K562 (cell line): ENCODE results near the gene C1orf56. TPM values are rescaled to one million over a fixed set of nuclear protein-coding genes. Genes with fewer than 3 reads are reported as not detected.

Source experiments
- BCOR ChIP-seq: fragments of 450-650 bp; IDR thresholded peaks from 2 replicates; pipeline ENCODE4 v1.6.1; 2016
- BRD4 ChIP-seq: fragments of 200-600 bp; sonication (generic); IDR thresholded peaks from 2 replicates; pipeline ENCODE4 v1.6.1; 2017; ENCODE audit warnings: inconsistent platforms
- DIDO1 ChIP-seq: fragments of 450-650 bp; IDR thresholded peaks from 2 replicates; pipeline ENCODE4 v1.6.1; 2016; ENCODE audit warnings: low read depth, missing biosample characterization, missing genetic modification characterization
- FOXP1 ChIP-seq: sonication (generic); formaldehyde crosslinking; IDR thresholded peaks from 2 replicates; pipeline ENCODE4 v1.8.0; 2022; ENCODE audit warnings: mild to moderate bottlenecking, missing genetic modification reagents
- HLTF ChIP-seq: fragments of 450-650 bp; IDR thresholded peaks from 2 replicates; pipeline ENCODE4 v1.6.1; 2016
- NR2F6 ChIP-seq: fragments of 450-650 bp; formaldehyde crosslinking; IDR thresholded peaks from 2 replicates; pipeline ENCODE4 v1.4.0; 2020; ENCODE audit warnings: mild to moderate bottlenecking
- PCBP2 ChIP-seq: fragments of 200-400 bp; formaldehyde crosslinking; IDR thresholded peaks from 2 replicates; pipeline ENCODE4 v1.6.1; 2018; ENCODE audit warnings: low read length, low read depth, mild to moderate bottlenecking, moderate library complexity; ENCODE audit not compliant: poor library complexity, severe bottlenecking
- POLR3A ChIP-seq: IDR thresholded peaks from 2 replicates; pipeline ENCODE4 v1.6.1; 2011; ENCODE audit warnings: borderline replicate concordance, mild to moderate bottlenecking, moderate library complexity; ENCODE audit not compliant: insufficient read length, insufficient read depth; ENCODE audit errors: extremely low read depth
- SAP30 ChIP-seq: fragments of 200-600 bp; sonication (generic); IDR thresholded peaks from 2 replicates; pipeline ENCODE4 v1.6.1; 2012; ENCODE audit warnings: borderline replicate concordance, low read depth, mild to moderate bottlenecking, moderate library complexity, low read length, control low read depth, inconsistent platforms; ENCODE audit not compliant: insufficient read depth, poor library complexity, severe bottlenecking
- SMC3 ChIP-seq: conservative IDR thresholded peaks from 2 replicates; pipeline ENCODE4 v1.6.1; 2011; ENCODE audit warnings: low read depth, low read length, improper control_type of control experiment; ENCODE audit not compliant: insufficient read depth
- SP1 ChIP-seq: sonication (generic); formaldehyde crosslinking; IDR thresholded peaks from 2 replicates; pipeline ENCODE4 v1.8.1; 2022; ENCODE audit warnings: mild to moderate bottlenecking, missing genetic modification reagents
- SRSF1 ChIP-seq: fragments of 200-400 bp; formaldehyde crosslinking; IDR thresholded peaks from 2 replicates; pipeline ENCODE4 v1.6.1; 2017; ENCODE audit warnings: mild to moderate bottlenecking, low read depth, low read length, moderate library complexity
- TBL1XR1 ChIP-seq, 2 experiments: IDR thresholded peaks; 2 replicates each; pipeline ENCODE4 v1.6.1; 2012; ENCODE audit warnings: improper control_type of control experiment in 2 of 2, low read length in 2 of 2, mild to moderate bottlenecking in 1 of 2
- U2AF2 ChIP-seq: fragments of 200-400 bp; formaldehyde crosslinking; optimal IDR thresholded peaks from 2 replicates; pipeline ENCODE3; 2017; ENCODE audit warnings: low read depth, mild to moderate bottlenecking, low read length
- ZNF143 ChIP-seq: sonication (generic); formaldehyde crosslinking; IDR thresholded peaks from 2 replicates; pipeline ENCODE4 v1.9.0; 2022; ENCODE audit warnings: mild to moderate bottlenecking, missing genetic modification reagents
- ZNF444 ChIP-seq: fragments of 250-450 bp; sonication (Bioruptor Pico); IDR thresholded peaks from 2 replicates; pipeline ENCODE4 v1.4.0; 2020; ENCODE audit warnings: mild to moderate bottlenecking, moderate library complexity
- ZNF584 ChIP-seq: fragments of 200-800 bp; sonication (Bioruptor generic); IDR thresholded peaks from 2 replicates; pipeline ENCODE4 v1.6.1; 2016; ENCODE audit warnings: low read depth, mild to moderate bottlenecking, missing genetic modification characterization, missing compliant biosample characterization
- polyA plus RNA-seq, 8 experiments: library from polyadenylated mRNA; depleted of rRNA in 4 of 8; stranded (reverse) in 5 of 8; unstranded in 3 of 8; fragments of >200 nt; fragmentation: Nextera tagmentation in 2 of 8; fragmentation: Illumina TruSeq in 1 of 8; extraction: Ambion mirVana in 2 of 8; extraction: Trizol in 1 of 8; gene quantifications; 2 replicates each; pipeline versions ENCODE4 v1.2.1 to v1.2.3, GENCODE V29; 2011 to 2014; ENCODE audit warnings: inconsistent platforms in 1 of 8, missing spikeins in 1 of 8
- total RNA-seq, 7 experiments: library from RNA; depleted of rRNA in 6 of 7; stranded (reverse); fragments of >200 nt in 6 of 7; fragmentation: Illumina TruSeq in 2 of 7; extraction: Trizol in 2 of 7; gene quantifications; 2 replicates each; pipeline versions ENCODE4 v1.2.1 to v1.2.3, GENCODE V29; 2011 to 2021; ENCODE audit warnings: low replicate concordance in 1 of 7
- TF ChIP-seq, protein P1 (sequence below): fragments of 150-350 bp; conservative IDR thresholded peaks from 2 replicates; pipeline ENCODE4 v1.6.1; 2014; ENCODE audit warnings: low read length
- TF ChIP-seq, protein P2 (sequence below): fragments of 450-650 bp; conservative IDR thresholded peaks from 2 replicates; pipeline ENCODE4 v1.6.1; 2016; ENCODE audit warnings: missing genetic modification characterization, low read depth, mild to moderate bottlenecking, missing compliant biosample characterization, moderate library complexity
- TF ChIP-seq, protein P3 (sequence below): sonication (generic); formaldehyde crosslinking; IDR thresholded peaks from 2 replicates; pipeline ENCODE4 v1.8.0; 2022; ENCODE audit warnings: missing genetic modification reagents, mild to moderate bottlenecking, borderline replicate concordance
- TF ChIP-seq, protein P4 (sequence below): sonication (generic); formaldehyde crosslinking; IDR thresholded peaks from 2 replicates; pipeline ENCODE4 v1.8.0; 2023; ENCODE audit warnings: mild to moderate bottlenecking, missing genetic modification reagents

Gene C1orf56
- total and polyA plus RNA-seq, 9 of the 15 experiments (the other 6 are each of a cell fraction or from before 2014, with no cell fraction given), result 0.18 to 15.7 (median 1.1) TPM

DNA sequence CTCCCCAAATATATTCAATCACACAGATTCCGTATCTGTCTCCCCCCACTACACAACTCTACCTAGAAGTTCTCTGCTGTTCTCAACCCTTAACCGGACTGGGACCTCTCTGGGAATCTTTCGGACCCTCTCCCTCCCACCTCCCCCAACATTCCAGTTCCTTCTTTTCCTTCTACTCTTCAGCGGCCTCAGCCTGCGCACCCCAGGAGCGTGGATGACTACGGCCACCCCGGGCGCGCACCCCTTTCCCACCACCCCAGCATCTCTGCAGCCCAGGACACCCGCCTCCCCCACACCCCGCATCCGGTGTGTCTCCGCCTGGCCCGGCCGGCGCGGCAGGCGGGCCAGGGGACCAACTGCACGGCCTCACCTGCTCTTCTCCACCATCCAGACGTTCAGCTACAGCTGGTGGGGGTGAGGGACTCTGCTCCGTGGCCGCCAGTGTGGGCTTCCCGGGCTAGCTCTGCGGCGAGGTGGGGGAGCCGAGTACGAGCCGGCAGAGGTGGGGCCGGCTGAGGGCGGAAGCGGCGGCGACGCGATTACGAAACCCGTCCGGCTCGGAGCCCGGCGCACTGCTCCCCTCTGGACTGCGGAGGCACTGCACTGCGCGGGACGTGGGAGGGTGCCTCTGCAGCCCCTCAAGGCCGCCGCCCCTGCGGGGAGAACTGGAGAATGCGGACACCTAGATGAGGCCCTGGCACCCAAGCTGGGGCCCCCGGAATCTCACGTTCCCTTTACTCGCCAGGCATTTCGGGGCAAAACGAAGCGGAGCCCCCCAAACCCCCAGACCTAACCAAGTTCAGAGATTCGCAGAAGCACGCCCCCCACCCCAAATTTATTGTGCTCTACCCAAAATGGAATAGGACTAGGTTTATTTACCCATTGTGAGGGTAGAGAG lies 11.8 kb downstream of the C1orf56 start, which contains the start of gene CDC42SE1 (continued):
- TF ChIP-seq, protein P1, sequence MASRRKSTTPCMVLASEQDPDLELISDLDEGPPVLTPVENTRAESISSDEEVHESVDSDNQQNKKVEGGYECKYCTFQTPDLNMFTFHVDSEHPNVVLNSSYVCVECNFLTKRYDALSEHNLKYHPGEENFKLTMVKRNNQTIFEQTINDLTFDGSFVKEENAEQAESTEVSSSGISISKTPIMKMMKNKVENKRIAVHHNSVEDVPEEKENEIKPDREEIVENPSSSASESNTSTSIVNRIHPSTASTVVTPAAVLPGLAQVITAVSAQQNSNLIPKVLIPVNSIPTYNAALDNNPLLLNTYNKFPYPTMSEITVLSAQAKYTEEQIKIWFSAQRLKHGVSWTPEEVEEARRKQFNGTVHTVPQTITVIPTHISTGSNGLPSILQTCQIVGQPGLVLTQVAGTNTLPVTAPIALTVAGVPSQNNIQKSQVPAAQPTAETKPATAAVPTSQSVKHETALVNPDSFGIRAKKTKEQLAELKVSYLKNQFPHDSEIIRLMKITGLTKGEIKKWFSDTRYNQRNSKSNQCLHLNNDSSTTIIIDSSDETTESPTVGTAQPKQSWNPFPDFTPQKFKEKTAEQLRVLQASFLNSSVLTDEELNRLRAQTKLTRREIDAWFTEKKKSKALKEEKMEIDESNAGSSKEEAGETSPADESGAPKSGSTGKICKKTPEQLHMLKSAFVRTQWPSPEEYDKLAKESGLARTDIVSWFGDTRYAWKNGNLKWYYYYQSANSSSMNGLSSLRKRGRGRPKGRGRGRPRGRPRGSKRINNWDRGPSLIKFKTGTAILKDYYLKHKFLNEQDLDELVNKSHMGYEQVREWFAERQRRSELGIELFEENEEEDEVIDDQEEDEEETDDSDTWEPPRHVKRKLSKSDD, result 0 out of 2 replicates have a peak, but pooled peaks have one; percentile 48
- no peak; the same call in 1 of the 2 replicates for TF ChIP-seq FOXP1 (CRISPR knock-in tag)
- no peak for TF ChIP-seq POLR3A
- TF ChIP-seq BRD4, result no peak; the same call in 1 of the 2 replicates
- no peak for TF ChIP-seq DIDO1
- peak; percentile 48 for TF ChIP-seq SMC3
- peak; percentile 41; the same call in 1 of the 2 replicates for TF ChIP-seq ZNF143 (CRISPR knock-in tag)
- no peak for TF ChIP-seq ZNF584 (CRISPR knock-in tag)
- no peak for TF ChIP-seq NR2F6 (CRISPR knock-in tag)
- peak; percentile 56; the same call in 1 of the 2 replicates for TF ChIP-seq BCOR
- TF ChIP-seq, protein P2, sequence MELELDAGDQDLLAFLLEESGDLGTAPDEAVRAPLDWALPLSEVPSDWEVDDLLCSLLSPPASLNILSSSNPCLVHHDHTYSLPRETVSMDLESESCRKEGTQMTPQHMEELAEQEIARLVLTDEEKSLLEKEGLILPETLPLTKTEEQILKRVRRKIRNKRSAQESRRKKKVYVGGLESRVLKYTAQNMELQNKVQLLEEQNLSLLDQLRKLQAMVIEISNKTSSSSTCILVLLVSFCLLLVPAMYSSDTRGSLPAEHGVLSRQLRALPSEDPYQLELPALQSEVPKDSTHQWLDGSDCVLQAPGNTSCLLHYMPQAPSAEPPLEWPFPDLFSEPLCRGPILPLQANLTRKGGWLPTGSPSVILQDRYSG (tag), result no peak
- TF ChIP-seq TBL1XR1 (IDR thresholded peaks at IDR 0.05; ENCODE audit: low read length in 2 of 2), result peak in 1 of 2 experiments; percentile 86; a peak in 2 of 4 replicates
- TF ChIP-seq HLTF, result no peak; the same call in 1 of the 2 replicates
- no peak for TF ChIP-seq U2AF2
- peak; percentile 53 for TF ChIP-seq SAP30
- TF ChIP-seq, protein P3, sequence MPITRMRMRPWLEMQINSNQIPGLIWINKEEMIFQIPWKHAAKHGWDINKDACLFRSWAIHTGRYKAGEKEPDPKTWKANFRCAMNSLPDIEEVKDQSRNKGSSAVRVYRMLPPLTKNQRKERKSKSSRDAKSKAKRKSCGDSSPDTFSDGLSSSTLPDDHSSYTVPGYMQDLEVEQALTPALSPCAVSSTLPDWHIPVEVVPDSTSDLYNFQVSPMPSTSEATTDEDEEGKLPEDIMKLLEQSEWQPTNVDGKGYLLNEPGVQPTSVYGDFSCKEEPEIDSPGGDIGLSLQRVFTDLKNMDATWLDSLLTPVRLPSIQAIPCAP (CRISPR knock-in tag), result no peak
- no peak for TF ChIP-seq PCBP2
- TF ChIP-seq ZNF444 (CRISPR knock-in tag), result no peak
- TF ChIP-seq, protein P4, sequence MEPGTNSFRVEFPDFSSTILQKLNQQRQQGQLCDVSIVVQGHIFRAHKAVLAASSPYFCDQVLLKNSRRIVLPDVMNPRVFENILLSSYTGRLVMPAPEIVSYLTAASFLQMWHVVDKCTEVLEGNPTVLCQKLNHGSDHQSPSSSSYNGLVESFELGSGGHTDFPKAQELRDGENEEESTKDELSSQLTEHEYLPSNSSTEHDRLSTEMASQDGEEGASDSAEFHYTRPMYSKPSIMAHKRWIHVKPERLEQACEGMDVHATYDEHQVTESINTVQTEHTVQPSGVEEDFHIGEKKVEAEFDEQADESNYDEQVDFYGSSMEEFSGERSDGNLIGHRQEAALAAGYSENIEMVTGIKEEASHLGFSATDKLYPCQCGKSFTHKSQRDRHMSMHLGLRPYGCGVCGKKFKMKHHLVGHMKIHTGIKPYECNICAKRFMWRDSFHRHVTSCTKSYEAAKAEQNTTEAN (CRISPR knock-in tag), result 0 out of 2 replicates have a peak, but pooled peaks have one; percentile 51
- peak; percentile 60 for TF ChIP-seq SP1 (CRISPR knock-in tag)
- no peak for TF ChIP-seq SRSF1
